GM15510 (cell line): ENCODE data around the gene HDAC7.

Experiments
- POLR2A ChIP-seq: IDR thresholded peaks from 3 replicates; pipeline ENCODE4 v1.6.1; 2011; ENCODE audit warnings: borderline replicate concordance; ENCODE audit not compliant: insufficient read length; ENCODE audit errors: extremely low read depth

The HDAC7 gene

DNA sequence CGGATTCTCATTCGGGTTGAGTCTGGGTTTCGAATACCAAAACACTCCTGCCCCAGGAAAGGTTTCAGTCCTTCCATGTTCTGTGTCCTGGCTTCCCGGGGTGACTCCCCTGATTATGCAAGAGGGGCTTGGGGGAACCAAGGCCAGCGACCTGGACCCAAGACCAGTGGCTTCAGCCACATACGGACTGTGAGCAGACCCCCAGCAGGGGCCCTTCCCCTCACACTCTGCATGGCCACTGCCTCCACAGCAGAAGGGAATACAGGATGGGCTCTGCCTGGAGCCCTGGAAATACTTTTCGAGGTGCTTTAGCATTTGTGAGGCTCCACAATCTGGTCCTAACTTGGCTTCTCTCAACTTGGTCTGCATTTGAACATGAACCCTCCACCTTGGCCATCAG lies 19.1 kb downstream of the HDAC7 start:
- TF ChIP-seq POLR2A, result no peak

- TF ChIP-seq POLR2A, result no peak
Measured at GRCh38 chr12:47799357-47799955, 20.2 kb downstream of the HDAC7 start.

DNA sequence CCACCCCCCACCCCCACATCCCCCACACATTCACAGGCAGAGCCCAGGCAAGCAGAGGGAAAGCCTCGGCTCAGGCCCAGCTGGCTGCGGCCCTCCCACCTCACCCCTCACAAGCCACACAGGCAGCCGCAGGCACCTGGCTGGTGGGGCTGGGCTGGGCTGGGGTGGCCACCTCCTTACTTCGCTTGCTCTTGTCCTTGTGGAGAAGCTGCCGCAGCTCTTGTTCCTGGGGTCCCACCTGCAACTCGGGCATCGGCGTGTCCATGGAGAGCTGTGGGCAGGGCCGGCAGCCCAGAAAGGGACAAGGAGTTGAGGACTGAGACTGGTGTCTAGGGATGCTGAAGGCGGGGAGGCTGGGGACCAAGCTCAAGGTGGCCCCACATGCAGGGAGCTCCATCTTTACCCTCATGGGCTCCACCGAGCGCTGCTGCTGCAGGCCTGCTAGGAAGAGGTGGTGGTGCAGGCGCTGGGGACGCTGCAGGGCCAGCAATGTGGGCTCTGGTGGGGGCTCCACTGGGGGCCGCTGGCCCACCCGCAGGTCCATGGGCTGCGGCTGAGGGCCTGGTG lies 21.2 kb downstream of the HDAC7 start:
- no peak for TF ChIP-seq POLR2A

DNA sequence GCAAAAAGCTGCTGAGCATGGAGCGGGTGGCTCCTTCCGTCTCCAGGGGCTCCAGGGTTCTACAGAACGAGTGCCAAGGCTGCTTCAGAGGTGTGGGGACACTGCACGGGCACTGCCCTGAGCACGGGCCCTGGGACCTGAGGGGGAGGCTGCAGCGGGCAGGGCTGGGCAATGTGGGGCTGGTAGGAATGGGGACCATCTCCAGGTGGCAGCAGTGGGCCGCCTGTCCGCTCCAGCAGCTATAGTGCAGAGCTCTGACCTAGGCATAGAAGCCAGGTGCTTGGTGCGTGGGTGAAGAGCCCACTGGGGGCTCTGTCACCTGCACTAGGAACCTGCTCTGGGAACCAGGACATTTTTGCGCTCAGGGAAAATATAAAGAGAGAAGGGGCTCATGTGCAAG lies 22.3 kb downstream of the HDAC7 start:
- no peak for TF ChIP-seq POLR2A

GRCh38 chr12:47795814-47796411 lies 23.8 kb downstream of the HDAC7 start:
- TF ChIP-seq POLR2A, result no peak

- TF ChIP-seq POLR2A, result no peak
Measured at GRCh38 chr12:47795121-47795813, 24.4 kb downstream of the HDAC7 start.

GRCh38 chr12:47794679-47795078 lies 25.0 kb downstream of the HDAC7 start:
- TF ChIP-seq POLR2A, result no peak

DNA sequence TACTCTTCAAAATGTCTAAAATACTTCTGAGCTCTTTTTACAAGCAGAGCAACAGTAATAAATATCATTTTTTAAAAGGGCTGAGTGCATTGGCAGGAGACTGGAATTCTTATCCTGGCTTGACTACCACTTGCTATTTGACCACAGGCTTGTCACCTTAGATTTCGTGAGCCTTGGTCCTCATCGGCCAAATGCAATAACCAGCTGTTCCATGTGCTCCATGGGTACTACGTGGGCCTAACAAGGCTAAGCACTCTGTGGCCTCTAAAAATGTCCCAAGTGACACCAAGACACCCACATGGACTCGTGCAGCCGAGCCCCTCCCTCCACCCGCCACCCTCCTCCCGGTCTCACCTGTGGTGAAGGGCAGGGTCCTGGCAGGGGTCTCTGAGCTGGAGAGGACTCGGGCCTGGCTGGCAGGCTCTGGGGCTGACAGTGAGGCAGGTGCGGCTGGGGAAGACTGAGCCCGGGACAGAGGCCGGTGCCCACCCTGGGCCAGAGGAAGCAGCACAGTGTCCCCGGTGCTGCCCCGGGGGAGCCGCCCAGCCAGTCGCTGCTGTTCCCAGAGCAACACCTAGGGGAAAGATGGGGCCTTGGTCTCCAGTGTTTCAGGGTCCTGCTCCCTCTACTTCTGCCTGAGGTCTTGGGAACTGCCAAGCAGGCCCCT lies 26.6 kb downstream of the HDAC7 start:
- TF ChIP-seq POLR2A, result no peak

- no peak for TF ChIP-seq POLR2A
Measured at GRCh38 chr12:47791874-47792273, 27.8 kb downstream of the HDAC7 start.

DNA sequence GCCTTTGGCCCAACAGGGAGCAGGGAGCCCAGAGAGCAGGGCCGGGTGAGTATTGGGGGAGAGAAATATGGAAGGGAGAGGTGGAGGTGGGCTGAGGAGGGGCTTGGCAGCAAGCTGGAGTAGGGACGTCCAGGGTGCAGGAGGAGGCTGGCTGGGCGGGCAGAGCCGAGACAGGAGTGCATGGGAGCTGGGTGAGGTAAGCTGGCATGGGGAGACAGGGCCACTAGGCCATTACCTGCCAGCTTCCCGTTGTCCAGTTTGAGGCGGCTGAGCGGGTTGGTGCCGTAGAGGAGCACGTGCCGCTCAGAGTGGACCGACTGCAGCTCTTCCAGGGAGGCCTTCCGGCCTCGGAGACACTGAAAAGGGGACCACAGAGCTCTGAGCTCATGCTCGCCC lies 28.4 kb downstream of the HDAC7 start:
- TF ChIP-seq POLR2A, result no peak

DNA sequence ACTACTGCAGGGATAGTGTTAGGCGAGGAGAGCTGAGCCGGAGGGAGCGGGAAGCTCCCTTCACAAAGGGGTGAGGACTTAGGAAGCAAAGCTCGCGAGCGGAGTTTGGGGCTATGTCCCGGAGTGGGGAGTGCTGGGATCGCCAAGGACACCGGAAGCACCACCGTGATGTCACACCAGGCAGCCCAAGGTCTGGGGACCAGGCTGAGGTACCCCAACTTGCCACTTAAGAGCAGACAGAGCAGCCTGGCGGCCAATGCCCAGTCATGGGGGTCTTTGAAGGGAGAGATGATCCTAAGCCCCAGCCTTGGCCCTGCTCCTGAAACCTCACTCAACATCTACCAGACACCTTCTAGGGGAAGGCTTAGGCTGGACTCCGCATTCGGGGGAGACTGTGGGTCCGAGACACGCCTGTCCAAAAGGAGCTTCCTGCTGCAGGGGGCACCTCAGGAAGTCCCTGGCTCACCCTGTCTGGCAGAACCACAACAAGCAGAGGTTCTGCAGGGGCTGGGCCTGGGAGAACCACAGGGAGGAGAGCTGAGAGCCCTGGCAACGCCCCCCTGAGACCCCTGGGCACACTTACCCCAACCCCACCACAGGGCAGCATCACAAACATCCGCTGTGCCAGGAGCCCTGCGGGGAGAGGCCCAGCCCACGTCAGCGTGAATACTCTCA lies 28.9 kb downstream of the HDAC7 start:
- no peak for TF ChIP-seq POLR2A

DNA sequence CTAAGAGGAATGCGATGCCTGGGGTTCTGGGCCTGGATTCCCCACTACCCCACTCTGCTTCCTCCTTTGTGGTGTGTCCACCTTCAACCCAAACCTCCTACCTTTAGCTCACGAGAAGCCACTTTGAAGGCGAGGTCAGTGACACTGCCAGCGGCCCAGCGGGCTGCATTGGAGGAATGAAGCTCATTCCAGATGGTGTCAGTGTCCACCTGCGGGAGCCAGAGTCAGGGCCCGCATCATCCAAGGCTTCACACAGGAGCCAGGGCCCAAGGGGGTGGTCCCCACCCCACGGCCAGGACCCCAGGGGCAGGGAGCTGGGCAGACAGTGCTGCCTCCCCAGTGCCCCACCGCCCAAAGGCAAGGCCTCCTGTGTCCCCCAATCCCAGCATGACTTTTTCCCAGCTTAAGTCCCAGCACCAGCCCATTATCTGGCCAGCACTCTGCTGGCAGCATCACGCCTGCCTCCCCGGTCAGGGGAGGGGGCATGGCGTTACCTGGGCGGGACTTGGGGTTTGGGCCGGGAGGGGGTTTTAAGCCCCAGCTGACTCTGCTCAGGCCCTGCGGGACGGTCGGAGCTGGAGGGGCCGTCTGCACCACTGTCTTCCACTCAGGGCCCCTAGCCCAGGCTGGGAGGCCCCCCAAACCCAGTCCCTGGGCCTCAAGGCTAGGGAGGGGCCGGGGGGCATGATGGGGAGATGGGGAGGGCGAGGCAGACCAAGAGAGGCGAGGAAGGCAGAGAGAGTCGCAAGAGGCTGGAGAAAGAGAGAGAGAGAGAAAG lies 29.8 kb downstream of the HDAC7 start:
- no peak for TF ChIP-seq POLR2A

GRCh38 chr12:47789141-47789540 lies 30.6 kb downstream of the HDAC7 start:
- TF ChIP-seq POLR2A, result no peak

GRCh38 chr12:47787596-47788319 lies 31.9 kb downstream of the HDAC7 start:
- TF ChIP-seq POLR2A, result no peak

- no peak for TF ChIP-seq POLR2A
Measured at GRCh38 chr12:47786662-47787280, 32.9 kb downstream of the HDAC7 start.
